NCI-H1694 (cell line): ENCODE results near the gene P2RY14.

Experiments used
- DNase-seq: peaks from one replicate; lab custom pipeline; 2025; lab: John Stamatoyannopoulos, UW

P2RY14 gene

GRCh38 chr3:151301787-151302186 is 23.4 kb upstream of the P2RY14 start:
- DNase-seq = no peak

GRCh38 chr3:151300539-151300938 is 22.2 kb upstream of the P2RY14 start:
- no peak for DNase-seq

GRCh38 chr3:151299006-151299405 is 20.7 kb upstream of the P2RY14 start:
- no peak for DNase-seq

GRCh38 chr3:151297429-151297828 is 19.1 kb upstream of the P2RY14 start:
- no peak for DNase-seq

GRCh38 chr3:151296226-151296625 is 17.9 kb upstream of the P2RY14 start:
- no peak for DNase-seq

GRCh38 chr3:151293127-151293526 is 14.8 kb upstream of the P2RY14 start:
- DNase-seq = no peak

GRCh38 chr3:151290673-151291072 is 12.3 kb upstream of the P2RY14 start:
- DNase-seq = peak; percentile 3

GRCh38 chr3:151289445-151289844 is 11.1 kb upstream of the P2RY14 start:
- DNase-seq = no peak

GRCh38 chr3:151285940-151286339 is 7.6 kb upstream of the P2RY14 start:
- no peak for DNase-seq

- no peak for DNase-seq
Observed at GRCh38 chr3:151283907-151284461, 5.6 kb upstream of the P2RY14 start.

- no peak for DNase-seq
Observed at GRCh38 chr3:151283387-151283786, 5.0 kb upstream of the P2RY14 start.

GRCh38 chr3:151282921-151283320 is 4.6 kb upstream of the P2RY14 start:
- peak; percentile 55 for DNase-seq

- DNase-seq = no peak
Observed at GRCh38 chr3:151281671-151282324, 3.5 kb upstream of the P2RY14 start.

- no peak for DNase-seq
Observed at GRCh38 chr3:151276687-151277042, 1.7 kb downstream of the P2RY14 start.

- no peak for DNase-seq
Observed at GRCh38 chr3:151276038-151276686, 2.2 kb downstream of the P2RY14 start.

- DNase-seq = peak; percentile 52
Observed at GRCh38 chr3:151275091-151275490, 3.3 kb downstream of the P2RY14 start.

GRCh38 chr3:151269631-151270030 is 8.7 kb downstream of the P2RY14 start:
- DNase-seq = no peak

GRCh38 chr3:151268267-151269235 is 9.8 kb downstream of the P2RY14 start:
- no peak for DNase-seq

- no peak for DNase-seq
Observed at GRCh38 chr3:151267066-151267465, 11.3 kb downstream of the P2RY14 start.

- no peak for DNase-seq
Observed at GRCh38 chr3:151265866-151266265, 12.5 kb downstream of the P2RY14 start.

- DNase-seq = no peak
Observed at GRCh38 chr3:151265166-151265565, 13.2 kb downstream of the P2RY14 start.

GRCh38 chr3:151264605-151265004 is 13.7 kb downstream of the P2RY14 start:
- DNase-seq = no peak
